Measurements from ENCODE around the gene HIGD2B. TPM values are rescaled to one million over a fixed set of nuclear protein-coding genes. Genes with fewer than 3 reads are reported as not detected.
"Not testable (repeated sequence)": the region's sequence is repeated elsewhere in the genome, so short reads cannot be mapped to it uniquely, and the experiment has no call there.

Gene HIGD2B
- total RNA-seq, 1 donor from 2014 or later: 0.16 TPM

DNA sequence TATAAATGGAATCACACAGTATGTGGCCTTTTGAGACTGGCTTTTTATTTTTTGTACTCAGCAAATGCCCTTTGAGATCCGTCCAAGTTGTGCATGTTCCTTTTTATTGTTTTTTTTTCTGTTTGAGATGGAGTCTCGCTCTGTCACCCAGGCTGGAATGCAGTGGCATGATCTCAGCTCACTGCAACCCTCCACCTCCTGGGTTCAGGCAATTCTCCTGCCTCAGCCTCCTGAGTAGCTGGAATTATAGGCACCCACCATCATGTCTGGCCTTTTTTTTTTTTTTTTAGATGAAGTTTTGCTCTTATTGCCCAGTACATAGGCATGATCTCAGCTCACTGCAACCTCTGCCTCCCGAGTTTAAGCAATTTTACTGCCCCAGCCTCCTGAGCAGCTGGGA lies 59.8 kb downstream of the HIGD2B start:
- intact Hi-C loops (cut with micrococcal nuclease); DNase-seq (ENCODE audit: low spot score); H3K4me1 Mint-ChIP-seq (ENCODE audit: low read depth); H3K27ac Mint-ChIP-seq; H3K4me3 Mint-ChIP-seq (ENCODE audit: low read depth); H3K36me3 Mint-ChIP-seq (ENCODE audit: low read depth); H3K27me3 Mint-ChIP-seq (ENCODE audit: low read depth); H3K9me3 Mint-ChIP-seq: not testable (repeated sequence)

Other genes with a start within 250 kb of the HIGD2B start
- gene ARIH1, start 211.9 kb downstream of the HIGD2B start, total RNA-seq: 139 and 141 TPM in 2 replicates
- gene GOLGA6B, start 31.5 kb downstream of the HIGD2B start, total RNA-seq: not detected in 2 replicates
- gene BBS4, start within 50 bp of the HIGD2B start, total RNA-seq: 8.5 and 14.5 TPM in 2 replicates
- 84.1 and 95.0 TPM in 2 replicates for gene ADPGK, start 97.6 kb upstream of the HIGD2B start, total RNA-seq

Data from activated T-helper 2 cell treated with anti-CD3 and anti-CD28 coated beads, Interferon-gamma antibody, Interleukin-2, Interleukin-4, amounts not matched to agents 10 μg/mL and 5 μg/mL and 100 μg/mL, durations not matched to agents 14 hours and 24 hours and 36 hours (primary cell).